Vagina (tissue), 2 donors: Measurements from ENCODE around the gene CCDC154.

Source experiments
- CTCF ChIP-seq, 3 experiments: fragments of 450-650 bp in 2 of 3; fragments of 200-600 bp in 1 of 3; sonication (generic) in 1 of 3; IDR thresholded peaks; one replicate each; pipeline ENCODE4 v1.5.1; 2017 to 2019; ENCODE audit warnings: antibody characterized with exemption in 3 of 3, mild to moderate bottlenecking in 2 of 3, moderate library complexity in 2 of 3
- POLR2AphosphoS5 ChIP-seq, 2 donors: sonication (generic); formaldehyde crosslinking; IDR thresholded peaks; one replicate each; pipeline ENCODE4 v1.9.0; 2017; ENCODE audit warnings: antibody characterized with exemption in 2 of 2, mild to moderate bottlenecking in 2 of 2, low read depth in 1 of 2; ENCODE audit not compliant: insufficient read depth in 1 of 2

GRCh38 chr16:1412847-1413246 lies 31.5 kb downstream of the CCDC154 start:
- TF ChIP-seq CTCF (IDR thresholded peaks at IDR 0.05) (no peak), POLR2AphosphoS5 (IDR thresholded peaks at IDR 0.05; ENCODE audit: insufficient read depth in 1 of 2, low read depth in 1 of 2) (no peak)
